Vagina (tissue), 2 donors: Measurements from ENCODE around the gene DNAH9. TPM values are rescaled to one million over a fixed set of nuclear protein-coding genes. Genes with fewer than 3 reads are reported as not detected.
A peak's percentile ranks its signal among the peaks of the same experiment; 100 is the strongest.

Source experiments
- DNase-seq, 2 donors: peaks; one replicate each; pipeline ENCODE4 v3.0.0-alpha.2; 2017; ENCODE audit errors: extremely low spot score in 2 of 2
- H3K27ac ChIP-seq: fragments of 200-600 bp; sonication (generic); one replicate; pipeline ENCODE4 v1.5.1; 2019
- H3K27me3 ChIP-seq: fragments of 200-600 bp; sonication (generic); one replicate; pipeline ENCODE4 v1.5.1; 2019
- H3K36me3 ChIP-seq, 2 donors: fragments of 200-600 bp; sonication (generic); one replicate each; pipeline ENCODE4 v1.5.1; 2017 to 2019
- H3K4me1 ChIP-seq: fragments of 200-600 bp; sonication (generic); one replicate; pipeline ENCODE4 v1.5.1; 2019
- H3K4me3 ChIP-seq, 2 donors: fragments of 200-600 bp; sonication (generic); 1 replicate in 1 of 2; 2 replicates in 1 of 2; pipeline ENCODE4 v1.5.1; 2016 to 2019
- H3K9me3 ChIP-seq: fragments of 200-600 bp; sonication (generic); one replicate; pipeline ENCODE4 v1.5.1; 2019
- POLR2A ChIP-seq, 2 donors: fragments of 450-650 bp; IDR thresholded peaks; one replicate each; pipeline ENCODE4 v1.6.1; 2017; ENCODE audit warnings: antibody characterized with exemption in 2 of 2, mild to moderate bottlenecking in 2 of 2, moderate library complexity in 2 of 2
- POLR2AphosphoS5 ChIP-seq, 2 donors: sonication (generic); formaldehyde crosslinking; IDR thresholded peaks; one replicate each; pipeline ENCODE4 v1.9.0; 2017; ENCODE audit warnings: antibody characterized with exemption in 2 of 2, mild to moderate bottlenecking in 2 of 2, low read depth in 1 of 2; ENCODE audit not compliant: insufficient read depth in 1 of 2
- intact Hi-C: fragments of 100-400 bp; cut with DNase I; formaldehyde crosslinking; loops from one replicate; pipeline ENCODE4 v1.15.1; 2023
- total RNA-seq: library from RNA; depleted of rRNA; stranded (reverse); fragments of >200 nt; gene quantifications from one replicate; pipeline ENCODE4 v1.2.3, GENCODE V29; 2016
- TF ChIP-seq, protein P1 (sequence below), 3 experiments: fragments of 450-650 bp in 2 of 3; fragments of 200-600 bp in 1 of 3; sonication (generic) in 1 of 3; IDR thresholded peaks; one replicate each; pipeline ENCODE4 v1.5.1; 2017 to 2019; ENCODE audit warnings: antibody characterized with exemption in 3 of 3, mild to moderate bottlenecking in 2 of 3, moderate library complexity in 2 of 3

Gene DNAH9
- total RNA-seq, 1 donor from 2014 or later = not detected

- no peak overlapping the region for H3K4me3 ChIP-seq
- no peak for DNase-seq
- intact Hi-C loops = no loop called here
- H3K27me3 ChIP-seq = no peaks in the 10 kb centered on the region
- H3K4me1 ChIP-seq = no peaks in the 10 kb centered on the region
- no peaks in the 10 kb centered on the region for H3K36me3 ChIP-seq
- no peak overlapping the region for H3K27ac ChIP-seq
- no peak for TF ChIP-seq POLR2A (IDR thresholded peaks at IDR 0.05)
- TF ChIP-seq, protein P1, sequence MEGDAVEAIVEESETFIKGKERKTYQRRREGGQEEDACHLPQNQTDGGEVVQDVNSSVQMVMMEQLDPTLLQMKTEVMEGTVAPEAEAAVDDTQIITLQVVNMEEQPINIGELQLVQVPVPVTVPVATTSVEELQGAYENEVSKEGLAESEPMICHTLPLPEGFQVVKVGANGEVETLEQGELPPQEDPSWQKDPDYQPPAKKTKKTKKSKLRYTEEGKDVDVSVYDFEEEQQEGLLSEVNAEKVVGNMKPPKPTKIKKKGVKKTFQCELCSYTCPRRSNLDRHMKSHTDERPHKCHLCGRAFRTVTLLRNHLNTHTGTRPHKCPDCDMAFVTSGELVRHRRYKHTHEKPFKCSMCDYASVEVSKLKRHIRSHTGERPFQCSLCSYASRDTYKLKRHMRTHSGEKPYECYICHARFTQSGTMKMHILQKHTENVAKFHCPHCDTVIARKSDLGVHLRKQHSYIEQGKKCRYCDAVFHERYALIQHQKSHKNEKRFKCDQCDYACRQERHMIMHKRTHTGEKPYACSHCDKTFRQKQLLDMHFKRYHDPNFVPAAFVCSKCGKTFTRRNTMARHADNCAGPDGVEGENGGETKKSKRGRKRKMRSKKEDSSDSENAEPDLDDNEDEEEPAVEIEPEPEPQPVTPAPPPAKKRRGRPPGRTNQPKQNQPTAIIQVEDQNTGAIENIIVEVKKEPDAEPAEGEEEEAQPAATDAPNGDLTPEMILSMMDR (IDR thresholded peaks at IDR 0.05) = no peak
- no peak for TF ChIP-seq POLR2AphosphoS5 (IDR thresholded peaks at IDR 0.05; ENCODE audit: insufficient read depth in 1 of 2, low read depth in 1 of 2)
- H3K9me3 ChIP-seq = no peaks in the 10 kb centered on the region
These were observed 325.8 kb downstream of the DNAH9 start for GRCh38 chr17:11924076-11924475.

- no peak for DNase-seq
- TF ChIP-seq POLR2AphosphoS5 (IDR thresholded peaks at IDR 0.05; ENCODE audit: insufficient read depth in 1 of 2, low read depth in 1 of 2) (no peak), POLR2A (IDR thresholded peaks at IDR 0.05) (no peak)
- TF ChIP-seq, protein P1 (IDR thresholded peaks at IDR 0.05) = no peak
- Histone ChIP-seq H3K36me3 (no peaks in the 10 kb centered on the region), H3K27me3 (no peaks in the 10 kb centered on the region), H3K4me3 (no peak overlapping the region), H3K4me1 (no peaks in the 10 kb centered on the region), H3K9me3 (no peaks in the 10 kb centered on the region), H3K27ac (no peak overlapping the region)
- intact Hi-C loops = no loop called here
These were observed 327.2 kb downstream of the DNAH9 start for GRCh38 chr17:11925262-11926021.

GRCh38 chr17:11928436-11928835 is 330.2 kb downstream of the DNAH9 start:
- intact Hi-C loops = no loop called here
- Histone ChIP-seq H3K36me3 (no peaks in the 10 kb centered on the region), H3K4me3 (no peak overlapping the region), H3K4me1 (no peaks in the 10 kb centered on the region), H3K9me3 (no peaks in the 10 kb centered on the region), H3K27ac (no peak overlapping the region), H3K27me3 (no peaks in the 10 kb centered on the region)
- DNase-seq = no peak
- TF ChIP-seq, protein P1 (IDR thresholded peaks at IDR 0.05) = no peak
- TF ChIP-seq POLR2A (IDR thresholded peaks at IDR 0.05) (no peak), POLR2AphosphoS5 (IDR thresholded peaks at IDR 0.05; ENCODE audit: insufficient read depth in 1 of 2, low read depth in 1 of 2) (no peak)

GRCh38 chr17:11932337-11932898 is 334.1 kb downstream of the DNAH9 start:
- Histone ChIP-seq H3K4me3 (no peak overlapping the region), H3K36me3 (no peaks in the 10 kb centered on the region), H3K9me3 (no peaks in the 10 kb centered on the region), H3K27me3 (no peaks in the 10 kb centered on the region), H3K27ac (no peak overlapping the region), H3K4me1 (no peaks in the 10 kb centered on the region)
- TF ChIP-seq POLR2AphosphoS5 (IDR thresholded peaks at IDR 0.05; ENCODE audit: insufficient read depth in 1 of 2, low read depth in 1 of 2) (no peak), POLR2A (IDR thresholded peaks at IDR 0.05) (no peak)
- TF ChIP-seq, protein P1 (IDR thresholded peaks at IDR 0.05) = no peak
- DNase-seq = peak in 1 of 2 donors; percentile 5
- intact Hi-C loops = no loop called here
